Liver (tissue), 3 donors: ENCODE measurements around the gene PNRC1.

Experiments
- CTCF ChIP-seq: fragments of 150-350 bp; IDR thresholded peaks from 2 replicates; pipeline ENCODE4 v1.5.1; 2017; ENCODE audit warnings: improper control_type of control experiment, low read depth, low read length; ENCODE audit not compliant: missing input control
- EGR1 ChIP-seq, 2 donors: IDR thresholded peaks; 2 replicates each; pipeline ENCODE4 v1.6.1; 2016 to 2018; ENCODE audit warnings: antibody characterized with exemption in 2 of 2, low read depth in 2 of 2
- GABPA ChIP-seq, 2 donors: IDR thresholded peaks in 1 of 2; conservative IDR thresholded peaks in 1 of 2; 2 replicates each; pipeline ENCODE4 v1.6.1; 2016; ENCODE audit warnings: antibody characterized with exemption in 2 of 2, mild to moderate bottlenecking in 1 of 2, moderate library complexity in 1 of 2
- TAF1 ChIP-seq: conservative IDR thresholded peaks from 2 replicates; pipeline ENCODE4 v1.6.1; 2016; ENCODE audit warnings: antibody characterized with exemption, mild to moderate bottlenecking
- donor health status: healthy.
- donor health status: healthy.

- TF ChIP-seq EGR1 (IDR thresholded peaks at IDR 0.05; ENCODE audit: low read depth in 2 of 2) (no peak), CTCF (no peak), TAF1 (no peak), GABPA (IDR thresholded peaks at IDR 0.05 in 1 of 2, conservative IDR thresholded peaks at IDR 0.05 in 1 of 2) (no peak)
Measured at GRCh38 chr6:89110284-89110683, 29.7 kb downstream of the PNRC1 start.
